GM19193 (cell line): ENCODE results near the gene YWHAG.

Experiments used
- POLR2A ChIP-seq: IDR thresholded peaks from 4 replicates; pipeline ENCODE4 v1.6.1; 2011; ENCODE audit not compliant: insufficient read depth, insufficient read length; ENCODE audit errors: extremely low read depth

The YWHAG gene

DNA sequence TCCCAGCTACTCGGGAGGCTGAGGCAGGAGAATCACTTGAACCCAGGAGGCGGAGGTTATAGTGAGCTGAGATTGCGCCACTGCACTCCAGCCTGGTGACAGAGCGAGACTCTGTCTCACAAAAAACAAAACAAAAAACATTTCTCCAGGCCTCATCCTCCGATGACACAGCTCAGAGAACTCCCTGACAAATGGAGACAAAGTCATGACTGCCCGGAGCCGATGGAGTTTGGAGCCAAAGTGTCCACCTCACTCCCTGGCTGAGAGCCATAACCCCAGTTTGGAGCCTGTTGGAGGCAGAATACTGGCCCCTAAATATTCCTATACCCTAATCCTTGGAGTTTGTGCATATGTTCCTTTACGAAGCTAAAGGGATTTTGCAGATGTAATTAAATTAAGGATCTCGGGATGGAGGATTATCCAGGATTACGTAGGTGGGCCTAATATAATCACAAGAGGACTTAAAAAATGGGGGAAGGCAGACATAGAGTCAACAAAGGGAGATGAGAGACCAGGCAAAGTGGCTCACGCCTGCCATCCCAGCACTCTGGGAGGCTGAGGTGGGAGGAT lies 28.0 kb upstream of the YWHAG start:
- no peak for TF ChIP-seq POLR2A

DNA sequence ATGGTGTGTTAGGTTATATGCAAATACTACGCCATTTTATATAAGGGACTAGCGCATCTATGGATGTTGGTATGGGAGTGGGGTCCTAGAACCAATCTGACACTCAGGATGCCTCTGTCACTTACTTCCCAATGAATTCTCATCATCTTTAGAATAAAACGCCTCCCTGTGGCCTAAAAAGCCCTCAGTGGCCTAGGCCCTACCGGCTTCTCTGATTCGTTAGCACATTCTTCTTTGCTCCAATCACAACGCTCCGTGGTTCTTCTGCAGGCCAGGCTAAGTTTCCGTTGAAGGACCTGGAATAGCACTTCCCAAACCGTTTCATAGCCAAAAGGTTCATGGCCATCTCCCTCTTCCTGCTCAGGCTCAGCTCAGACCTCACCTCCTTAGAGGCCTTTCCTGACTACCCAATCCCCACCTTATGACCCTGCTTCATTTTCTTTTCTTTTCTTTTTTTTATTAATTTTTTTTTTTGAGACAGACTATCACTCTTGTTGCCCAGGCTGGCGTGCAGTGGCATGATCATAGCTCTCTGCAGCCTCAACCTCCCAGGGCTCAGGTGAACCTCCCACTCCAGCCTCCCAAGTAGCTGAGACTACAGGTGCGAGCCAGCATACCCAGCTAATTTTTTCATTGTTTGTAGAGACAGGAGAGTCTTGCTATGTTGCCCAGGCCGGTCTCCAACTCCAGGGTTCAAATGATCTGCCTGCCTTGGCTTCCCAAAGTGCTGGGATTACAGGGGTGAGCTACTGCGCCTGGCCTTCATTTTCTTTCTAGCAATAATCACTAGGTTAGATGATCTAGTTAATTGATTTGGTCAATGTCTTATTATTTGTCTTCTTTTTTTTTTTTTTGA lies 24.5 kb upstream of the YWHAG start:
- TF ChIP-seq POLR2A, result no peak

DNA sequence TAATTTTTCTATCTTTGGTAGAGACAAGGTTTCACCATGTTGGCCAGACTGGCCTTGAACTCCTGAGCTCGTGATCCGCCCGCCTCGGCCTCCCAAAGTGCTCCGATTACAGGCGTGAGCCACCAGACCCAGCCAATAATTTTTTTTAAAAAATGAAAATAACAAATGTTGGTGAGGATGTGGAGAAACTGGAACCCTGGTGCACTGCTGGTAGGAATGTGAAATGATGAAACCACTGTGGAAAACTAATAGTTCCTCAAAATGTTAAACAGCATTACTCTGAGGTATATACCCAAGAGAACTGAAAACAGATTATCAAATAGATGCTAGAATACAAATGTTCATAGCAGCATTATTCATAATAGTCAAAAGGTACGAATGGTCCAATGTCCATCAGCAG lies 23.0 kb upstream of the YWHAG start:
- TF ChIP-seq POLR2A, result no peak

DNA sequence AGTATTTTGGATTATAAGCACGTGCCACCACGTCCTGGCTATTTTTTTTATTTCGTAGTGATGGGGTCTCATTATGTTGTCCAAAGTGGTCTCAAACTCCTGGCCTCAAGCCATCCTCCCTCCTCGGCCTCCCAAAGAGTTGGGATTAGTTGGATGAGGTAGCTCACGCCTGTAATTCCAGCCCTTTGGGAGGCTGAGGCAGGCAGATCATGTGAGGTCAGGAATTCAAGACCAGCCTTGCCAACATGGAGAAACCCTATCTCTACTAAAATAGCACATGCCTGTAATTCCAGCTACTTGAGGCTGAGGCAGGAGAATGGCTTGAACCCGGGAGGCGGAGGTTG lies 21.8 kb upstream of the YWHAG start:
- TF ChIP-seq POLR2A, result no peak

DNA sequence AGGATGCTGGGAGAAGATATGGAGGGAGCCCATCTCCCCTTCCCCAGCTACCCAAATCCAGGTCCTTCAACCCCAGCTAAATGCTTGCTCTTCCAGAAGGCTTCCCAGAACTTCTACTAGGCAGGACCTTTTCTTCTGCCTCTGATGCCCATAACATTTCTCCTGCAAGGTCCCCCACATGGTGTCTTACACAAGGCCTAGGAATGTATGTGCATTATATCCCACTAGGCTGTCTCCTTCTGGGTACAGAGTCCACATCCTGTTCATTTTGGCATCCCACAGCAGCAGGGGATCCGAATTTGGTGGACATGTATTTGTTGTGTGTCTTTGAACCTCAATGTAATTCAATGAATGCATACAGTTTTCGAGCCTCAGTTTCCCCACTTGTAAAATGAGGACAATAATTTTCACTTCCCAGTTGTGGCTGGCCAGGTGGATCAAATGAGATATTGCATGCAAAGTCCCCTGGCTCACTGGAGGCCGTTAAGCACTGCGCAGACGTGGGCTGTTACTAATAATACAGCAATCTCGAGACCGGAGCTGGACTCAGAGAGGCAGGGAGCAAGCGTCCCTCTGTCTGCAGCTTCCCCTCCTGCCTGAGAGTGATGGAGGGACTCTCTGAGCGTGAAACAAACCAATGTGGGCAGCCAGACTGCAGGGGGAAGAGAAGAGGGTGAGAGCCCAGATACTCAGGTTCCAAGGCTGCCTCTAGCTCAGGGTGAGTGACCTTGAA lies 18.6 kb upstream of the YWHAG start:
- TF ChIP-seq POLR2A, result no peak

DNA sequence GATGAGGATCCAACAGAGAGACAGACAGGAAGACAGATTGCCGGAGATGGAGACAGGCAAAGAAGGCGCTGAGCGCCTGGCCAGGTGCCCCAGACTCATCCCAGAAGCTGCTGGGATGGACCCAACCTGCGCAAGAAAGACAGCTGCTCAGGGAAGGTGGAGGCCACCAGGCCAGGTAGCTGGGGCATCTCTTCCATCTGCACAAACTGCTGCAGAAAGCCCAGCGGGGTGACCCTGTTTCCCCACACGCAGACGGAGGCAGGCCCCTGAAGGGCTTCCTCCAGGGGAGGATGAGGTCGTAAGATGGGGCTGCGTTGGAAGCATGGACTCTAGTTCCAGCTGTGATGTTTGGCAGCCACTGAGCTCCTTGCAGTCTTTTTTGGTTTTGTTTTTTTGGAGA lies 16.5 kb upstream of the YWHAG start:
- TF ChIP-seq POLR2A, result no peak

DNA sequence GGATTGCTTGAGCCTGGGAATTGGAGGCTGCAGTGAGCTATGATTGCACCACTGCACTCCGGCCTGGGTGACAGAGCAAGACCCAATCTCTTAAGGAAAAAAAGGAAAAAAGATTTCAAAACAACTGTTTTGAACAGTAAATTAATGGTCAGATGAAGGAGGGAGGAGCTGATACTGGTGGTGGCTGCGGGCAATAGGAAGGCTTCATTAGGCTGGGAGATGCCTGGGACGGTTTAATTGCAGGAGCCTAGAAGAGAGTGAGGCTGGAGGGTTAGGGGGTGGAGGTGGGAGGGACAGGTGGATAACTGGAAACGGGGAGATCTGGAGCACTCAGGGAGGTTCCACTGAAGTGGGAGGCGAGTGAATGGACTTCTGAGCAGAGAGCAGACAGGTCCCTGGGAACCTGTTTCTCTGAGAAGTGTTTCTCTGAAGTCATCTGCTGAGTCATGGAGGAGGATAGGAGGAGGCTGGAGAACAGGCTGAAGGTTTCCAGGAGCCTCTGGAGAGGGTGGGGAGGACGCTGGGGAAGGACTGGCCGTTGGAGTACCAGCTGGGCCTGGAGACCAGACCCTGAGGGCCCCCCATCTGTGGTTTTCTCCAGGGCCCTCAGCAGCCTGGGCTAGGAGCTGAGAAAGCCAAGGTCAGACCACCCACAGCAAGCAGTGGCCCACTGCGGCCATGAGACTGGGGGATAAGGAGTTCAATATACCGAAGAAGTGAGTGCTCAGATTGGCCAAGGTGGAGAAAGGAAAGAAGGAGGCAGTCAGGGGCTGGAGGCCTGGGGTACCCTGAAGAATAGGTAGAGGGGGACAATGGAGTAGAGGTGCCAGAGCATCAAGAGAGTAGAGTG lies 14.4 kb upstream of the YWHAG start:
- TF ChIP-seq POLR2A, result no peak

DNA sequence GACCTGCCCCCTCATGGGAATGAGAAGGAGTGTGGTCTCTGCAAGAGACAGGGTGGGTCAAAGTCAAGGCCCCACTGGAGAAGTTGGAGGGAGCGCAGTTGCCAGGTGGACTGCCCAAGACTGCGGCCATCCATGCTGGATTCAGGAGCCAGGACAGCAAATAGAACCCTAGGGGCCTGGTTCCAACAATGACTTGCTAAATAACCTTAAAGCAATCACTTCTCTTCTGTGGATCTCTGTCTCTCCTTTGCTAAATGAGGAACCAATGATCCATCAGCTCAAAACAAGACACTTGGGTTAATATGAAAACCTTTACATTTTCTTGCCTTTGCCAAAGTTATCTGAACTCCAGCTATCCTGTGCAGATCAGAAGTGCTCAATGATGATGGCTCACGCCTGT lies 12.6 kb upstream of the YWHAG start:
- no peak for TF ChIP-seq POLR2A

DNA sequence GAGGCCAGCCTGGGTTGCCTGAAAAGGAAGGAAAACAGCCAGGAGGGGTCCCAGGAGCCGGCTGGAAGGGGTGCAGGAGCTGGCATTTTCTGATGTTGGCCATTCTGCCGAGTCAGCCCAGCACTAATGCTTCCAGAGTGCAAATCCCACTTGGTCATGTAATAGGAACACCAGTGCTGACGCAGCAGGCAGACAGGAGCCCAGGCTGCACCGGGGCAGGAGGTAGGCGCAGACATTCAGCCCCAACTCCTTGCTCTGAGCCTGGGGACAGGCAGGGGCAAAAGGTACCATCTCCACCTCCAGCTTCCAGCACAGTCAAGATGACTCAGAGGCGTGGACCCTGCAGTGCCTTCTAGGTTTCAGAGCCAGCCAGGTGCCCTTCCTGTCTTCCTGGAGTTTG lies 10.2 kb upstream of the YWHAG start:
- no peak for TF ChIP-seq POLR2A

DNA sequence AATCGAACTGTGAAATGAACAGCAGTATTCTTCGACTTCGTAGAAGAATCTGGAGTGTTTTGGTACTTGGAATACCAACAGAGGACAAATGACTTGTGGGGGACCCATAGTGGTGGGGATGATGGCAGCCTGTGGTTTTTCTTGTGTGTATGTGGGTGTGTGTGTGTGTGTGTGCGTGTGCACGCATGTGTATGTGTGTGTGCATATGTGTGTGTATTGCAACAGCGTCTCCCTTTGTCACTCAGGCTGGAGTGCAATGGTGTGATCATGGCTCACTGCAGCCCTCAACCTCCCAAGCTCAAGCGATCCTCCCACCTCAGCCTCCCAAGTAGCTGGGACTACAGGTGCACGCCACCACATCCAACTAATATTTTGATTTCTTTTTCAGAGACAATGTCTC lies 9.4 kb upstream of the YWHAG start:
- TF ChIP-seq POLR2A, result no peak

DNA sequence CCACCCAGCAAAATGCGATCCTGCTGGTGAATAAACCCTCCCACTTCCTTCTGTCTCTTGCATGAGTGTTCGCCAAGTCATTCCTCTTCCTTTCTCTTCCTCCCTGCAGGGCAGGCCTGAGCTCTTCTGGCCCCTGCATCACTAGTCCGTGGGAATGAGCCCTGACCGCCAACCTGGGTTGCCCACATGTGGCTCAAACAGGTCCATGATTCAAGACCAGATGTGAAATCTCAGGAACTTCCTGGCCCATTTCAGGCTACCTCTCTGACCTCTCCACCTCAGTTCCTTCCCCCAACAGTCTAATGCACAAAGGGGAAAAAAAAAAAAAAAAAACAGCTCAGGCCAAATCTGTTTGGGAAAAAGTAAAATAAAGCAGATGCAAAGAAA lies 5.4 kb upstream of the YWHAG start:
- TF ChIP-seq POLR2A, result no peak

DNA sequence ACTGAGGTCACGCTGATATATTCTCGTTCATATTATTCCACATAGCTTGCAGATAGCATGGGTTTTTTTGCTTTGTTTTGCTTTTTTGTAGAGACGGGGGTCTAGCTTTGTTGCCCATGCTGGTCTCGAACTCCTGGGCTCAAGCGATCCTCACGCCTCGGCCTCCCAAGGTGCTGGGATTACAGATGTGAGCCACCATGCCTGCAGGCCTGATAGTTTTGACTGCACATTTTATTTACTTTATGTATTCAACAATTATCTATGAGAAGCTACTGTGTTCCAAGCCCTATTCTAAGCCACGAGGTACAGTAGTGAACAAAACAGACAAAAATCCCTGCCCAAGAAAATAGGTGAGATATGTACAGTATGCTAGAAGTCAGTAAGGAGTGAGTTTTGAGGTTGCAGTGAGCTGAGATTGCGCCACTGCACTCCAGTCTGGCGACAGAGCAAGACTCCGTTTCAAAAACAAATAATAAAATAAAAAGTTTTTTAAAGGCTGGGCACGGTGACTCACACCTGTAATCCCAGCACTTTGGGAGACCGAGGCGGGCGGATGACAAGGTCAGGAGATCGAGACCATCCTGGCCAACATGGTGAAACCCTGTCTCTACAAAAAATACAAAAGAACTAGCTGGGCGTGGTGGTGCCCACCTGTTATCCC lies 1.3 kb upstream of the YWHAG start:
- TF ChIP-seq POLR2A, result no peak

DNA sequence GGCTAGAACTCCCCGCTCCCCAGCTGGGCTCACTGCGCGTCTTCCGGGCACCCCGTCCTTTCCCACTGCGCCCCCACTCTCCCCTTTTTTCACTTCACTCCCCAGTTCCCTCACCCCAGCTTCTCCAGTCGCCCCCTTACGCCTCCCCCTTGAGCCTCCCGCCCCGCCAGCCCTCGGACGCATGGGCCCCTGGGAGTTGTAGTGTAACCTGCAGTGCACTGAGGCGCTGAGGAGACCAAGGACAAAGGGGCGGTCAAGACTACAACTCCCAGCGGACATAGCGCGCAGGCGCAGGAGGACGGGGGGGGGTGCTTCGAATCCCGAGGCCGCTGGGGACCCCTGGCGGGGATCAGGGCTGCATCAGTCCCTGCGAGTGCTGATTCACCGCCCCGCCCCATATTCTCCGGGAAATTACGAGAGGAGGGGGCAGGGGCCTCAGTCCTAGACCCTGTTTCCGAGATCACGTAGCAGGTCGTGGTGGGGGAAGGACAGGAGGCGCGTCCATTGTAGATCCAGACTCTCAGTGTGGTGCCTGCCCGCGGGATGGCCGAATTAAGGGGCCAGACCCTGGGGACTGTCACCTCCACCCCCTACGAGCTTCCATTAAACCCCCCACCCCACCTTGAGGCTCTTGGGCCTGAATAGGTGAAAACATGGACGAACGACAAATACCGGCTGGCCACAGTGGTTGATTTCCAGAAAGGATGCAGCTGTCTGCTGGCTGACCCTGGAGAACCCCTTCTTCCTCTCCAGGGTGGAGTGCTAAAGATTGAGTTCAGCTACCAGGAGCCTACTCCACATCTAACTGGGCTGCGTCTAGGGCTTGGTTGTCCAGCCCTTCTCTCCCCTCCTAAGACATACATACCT lies 553 bp upstream of the YWHAG start:
- peak; percentile 43 for TF ChIP-seq POLR2A
